Fibroblast of the aortic adventitia (primary cell): ENCODE results near the gene SFTPD. TPM values are rescaled to one million over a fixed set of nuclear protein-coding genes. Genes with fewer than 3 reads are reported as not detected.

Experiments used
- DNase-seq: peaks from one replicate; pipeline ENCODE4 v3.0.0-alpha.2; 2010; ENCODE audit warnings: low read depth
- H3K4me3 ChIP-seq: 2 replicates; pipeline ENCODE4 v1.5.1; 2011; ENCODE audit warnings: low read depth, mild to moderate bottlenecking, control low read depth, low read length, moderate library complexity
- CTCF ChIP-seq: IDR thresholded peaks from 2 replicates; pipeline ENCODE4 v1.5.1; 2011; ENCODE audit warnings: mild to moderate bottlenecking, low read length, control low read depth, inconsistent platforms; ENCODE audit not compliant: insufficient read depth
- total RNA-seq: library from RNA; depleted of rRNA; stranded (reverse); fragments of >200 nt; gene quantifications from 2 replicates; pipeline ENCODE4 v1.2.3, GENCODE V29; 2012; ENCODE audit warnings: low replicate concordance

The SFTPD gene
- total RNA-seq, 1 donor: not detected

DNA sequence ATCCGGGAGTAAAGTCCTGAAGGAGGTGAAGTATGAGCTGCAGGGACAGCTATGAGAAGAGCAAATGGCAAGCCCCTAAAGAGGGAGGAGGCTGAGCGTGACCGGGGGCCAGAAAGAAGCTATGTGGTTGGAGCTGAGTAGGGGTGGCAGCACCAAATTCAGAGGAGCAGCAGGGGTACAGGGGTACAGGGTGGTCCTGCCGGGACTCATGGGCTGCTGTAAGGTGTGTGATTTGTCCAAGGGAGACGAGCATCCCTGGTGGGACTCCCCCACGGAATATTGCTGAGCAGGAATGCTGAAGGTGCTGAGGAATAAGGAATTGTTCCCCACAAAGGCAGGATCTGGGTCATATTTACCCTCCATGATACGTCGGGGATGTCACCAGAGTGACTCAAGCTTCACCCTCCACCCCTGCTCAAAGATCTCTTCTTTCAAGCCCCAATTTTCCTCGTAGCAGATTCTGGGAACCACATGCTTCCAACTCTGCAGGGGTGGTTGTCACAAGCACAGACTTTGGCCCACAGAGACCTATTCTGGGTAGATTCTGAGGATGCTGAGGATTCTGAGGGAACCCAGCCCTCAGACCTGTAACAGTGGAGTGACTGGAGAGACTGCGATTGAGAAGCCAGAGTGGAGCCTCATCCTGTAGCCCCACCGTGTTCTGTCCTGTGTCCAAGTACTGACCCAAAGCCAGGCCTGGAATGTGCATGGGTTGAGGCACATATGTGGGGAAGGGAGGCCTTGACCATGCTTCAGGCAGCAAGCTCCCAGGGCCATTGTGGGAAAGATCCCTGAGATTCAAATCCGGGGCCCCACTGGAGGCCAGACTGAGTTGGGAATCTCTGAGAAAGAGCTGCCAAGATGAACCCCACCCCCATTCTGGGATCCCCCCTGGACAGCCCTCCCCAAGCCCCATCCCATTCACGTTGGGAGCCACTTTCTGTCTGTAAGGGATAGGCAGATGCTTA lies 4.2 kb downstream of the SFTPD start:
- no peak overlapping the region for H3K4me3 ChIP-seq
- no peak for DNase-seq
- TF ChIP-seq CTCF: no peak

DNA sequence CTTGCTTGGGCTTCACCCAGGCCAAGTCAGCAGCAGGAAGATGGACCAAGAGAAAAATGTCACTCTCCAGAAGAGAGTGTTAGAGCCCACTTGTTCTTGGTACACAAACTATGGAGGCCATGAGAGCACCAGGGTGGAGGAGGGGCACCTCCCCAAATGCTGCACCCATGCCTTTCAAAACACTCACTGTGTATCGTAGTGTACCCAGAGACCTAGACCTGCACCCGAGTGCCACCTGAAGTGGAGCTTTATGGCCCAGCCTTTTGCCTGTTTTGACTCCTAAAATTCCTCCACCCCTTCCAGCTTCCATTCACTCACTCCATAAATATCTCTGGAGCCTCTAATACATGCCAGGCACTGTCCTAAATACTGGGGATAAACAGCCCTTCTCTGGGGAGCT lies 5.0 kb downstream of the SFTPD start:
- H3K4me3 ChIP-seq: no peak overlapping the region
- no peak for TF ChIP-seq CTCF
- no peak for DNase-seq

DNA sequence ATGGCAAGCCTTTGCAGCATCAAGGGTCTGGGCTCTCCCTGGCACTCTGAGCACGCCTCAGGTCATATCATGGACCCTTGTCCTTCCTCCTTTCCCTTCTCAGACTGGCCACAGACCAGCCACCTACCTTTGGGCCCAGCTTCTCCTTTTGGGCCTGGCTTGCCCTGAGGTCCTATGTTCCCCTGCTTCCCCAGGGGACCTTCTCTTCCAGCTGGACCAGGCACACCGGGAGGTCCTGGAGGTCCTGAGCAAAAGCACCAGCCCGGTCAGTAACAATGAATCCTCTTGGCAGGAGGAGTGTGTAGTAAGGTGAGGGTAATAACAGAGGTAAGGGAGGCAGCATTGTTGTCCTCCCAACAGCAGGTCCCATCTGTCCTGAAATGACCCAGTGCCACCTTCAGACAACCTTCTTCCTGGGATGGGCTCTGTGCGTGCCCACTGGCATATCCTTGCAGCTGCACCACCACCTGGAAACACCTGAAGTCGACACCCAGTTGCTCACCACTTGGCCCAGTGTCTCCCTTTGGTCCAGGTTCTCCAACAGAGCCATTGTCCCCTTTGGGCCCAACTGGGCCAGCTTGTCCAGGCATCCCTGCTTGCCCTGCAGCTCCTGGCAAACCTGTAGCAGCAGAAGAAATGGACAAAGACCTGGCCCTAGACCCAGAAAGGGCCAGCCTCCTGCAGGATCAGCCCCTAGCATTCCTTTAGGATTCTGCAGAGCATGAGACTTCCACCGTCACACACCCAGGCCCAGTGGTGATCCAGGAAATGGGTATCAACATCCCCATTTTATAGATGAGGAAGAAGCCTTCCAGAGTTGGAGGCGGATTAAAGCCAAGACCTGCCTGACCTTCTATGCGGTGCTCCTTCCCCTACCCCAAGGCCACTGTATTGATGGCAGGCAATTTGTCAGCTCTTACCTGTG lies 6.4 kb downstream of the SFTPD start:
- no peak for DNase-seq
- no peak overlapping the region for H3K4me3 ChIP-seq
- TF ChIP-seq CTCF: no peak

DNA sequence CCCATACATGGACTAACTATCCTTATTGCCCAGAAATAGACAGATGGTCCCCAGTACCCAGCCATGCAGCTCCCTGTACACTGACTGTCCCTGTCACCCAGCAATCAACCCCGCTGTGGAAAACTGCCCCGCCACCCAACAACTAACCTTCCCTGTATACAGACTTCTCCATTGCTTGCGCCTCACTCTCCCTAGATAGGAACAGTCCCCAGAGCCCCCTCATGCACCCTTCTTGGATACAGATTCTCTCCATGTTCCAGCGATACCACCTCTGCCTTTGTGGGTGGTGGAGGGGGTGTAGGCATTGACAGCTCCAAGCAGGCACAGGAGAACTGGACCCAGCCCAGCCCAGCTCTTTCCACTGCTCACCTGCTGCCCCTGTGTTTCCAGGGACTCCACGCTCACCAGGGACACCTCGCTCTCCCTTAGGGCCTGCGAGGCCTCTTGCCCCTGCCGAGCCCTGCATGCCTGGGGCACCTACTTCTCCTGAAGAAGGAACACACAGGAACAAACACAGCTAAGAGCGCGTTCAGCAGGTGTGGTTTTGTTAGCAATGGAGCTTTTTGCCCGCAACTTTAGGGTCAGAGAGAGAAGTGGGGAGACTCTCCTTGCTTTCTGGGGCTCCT lies 7.2 kb downstream of the SFTPD start:
- no peak overlapping the region for H3K4me3 ChIP-seq
- TF ChIP-seq CTCF: no peak
- no peak for DNase-seq

DNA sequence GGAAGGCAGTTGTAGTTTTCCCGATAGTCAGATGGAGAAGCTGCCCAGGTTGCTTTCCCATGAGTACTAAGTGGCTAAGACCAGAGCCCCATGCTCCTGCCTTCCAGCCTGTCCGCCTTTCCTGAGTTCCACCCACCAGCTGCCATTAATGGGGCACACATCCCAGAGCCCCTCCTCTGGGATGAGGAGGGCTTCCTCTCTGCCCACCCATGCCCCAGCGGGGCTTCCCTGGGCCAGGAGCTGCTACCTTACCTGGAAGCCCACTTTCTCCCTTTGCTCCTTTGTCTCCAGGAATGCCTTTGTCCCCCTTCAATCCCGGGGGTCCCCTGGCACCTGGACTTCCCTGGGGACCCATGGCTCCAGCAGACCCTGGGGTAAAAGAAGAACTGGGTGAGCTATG lies 7.8 kb downstream of the SFTPD start:
- no peak for TF ChIP-seq CTCF
- no peak for DNase-seq
- H3K4me3 ChIP-seq: no peak overlapping the region

DNA sequence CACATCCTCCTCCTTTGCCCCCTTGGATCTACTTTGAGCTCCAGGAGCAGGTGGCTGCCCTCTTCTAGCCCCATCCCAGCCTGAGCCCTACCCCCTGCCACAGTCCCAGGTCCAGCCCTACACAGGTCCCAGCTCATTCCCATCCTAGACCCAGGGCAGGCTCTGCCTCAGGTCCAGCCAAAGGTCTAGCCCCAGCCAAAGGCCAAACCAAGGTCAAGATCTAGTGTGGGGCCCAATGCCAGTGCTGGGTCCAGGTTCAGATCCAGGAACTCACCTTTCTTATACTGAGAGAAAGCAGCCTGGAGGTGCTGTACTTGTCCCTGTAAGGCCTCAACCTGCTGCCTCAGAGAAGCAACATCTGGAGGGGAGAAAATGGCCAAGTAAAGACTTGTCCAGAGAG lies 8.5 kb downstream of the SFTPD start:
- no peak for DNase-seq
- no peak for TF ChIP-seq CTCF
- no peak overlapping the region for H3K4me3 ChIP-seq
